Calu3 (cell line): ENCODE data around the gene MCAM. TPM values are rescaled to one million over a fixed set of nuclear protein-coding genes. Genes with fewer than 3 reads are reported as not detected.

Experiments used
- BruUV-seq: library from RNA; stranded (reverse); fragments of 400-500 nt; replicated peaks from 2 replicates; lab custom pipeline; 2021; lab: Mats Ljungman, UMichigan
- CTCF ChIA-PET: fragments of 300-600 bp; sonication (Branson Sonifier 250); formaldehyde crosslinking; loops from one replicate; lab custom pipeline; 2022; ENCODE audit warnings: antibody characterized with exemption; lab: Charles Lee
- DNase-seq: peaks from one replicate; pipeline ENCODE4 v3.0.0; 2022
- H3K27ac Mint-ChIP-seq: one replicate; pipeline ENCODE4 v1.8.0; 2022; ENCODE audit warnings: mixed read lengths; ENCODE audit not compliant: unreplicated experiment
- H3K27me3 Mint-ChIP-seq: one replicate; pipeline ENCODE4 v1.8.0; 2022; ENCODE audit warnings: mixed read lengths; ENCODE audit not compliant: unreplicated experiment
- H3K36me3 Mint-ChIP-seq: one replicate; pipeline ENCODE4 v1.8.0; 2022; ENCODE audit warnings: mild to moderate bottlenecking, moderate library complexity, mixed read lengths; ENCODE audit not compliant: insufficient read depth, unreplicated experiment
- H3K4me1 Mint-ChIP-seq: one replicate; pipeline ENCODE4 v1.8.0; 2022; ENCODE audit warnings: mild to moderate bottlenecking, low read depth, mixed read lengths; ENCODE audit not compliant: unreplicated experiment
- H3K4me3 Mint-ChIP-seq: one replicate; pipeline ENCODE4 v1.8.0; 2022; ENCODE audit warnings: mild to moderate bottlenecking, low read depth, moderate library complexity, mixed read lengths; ENCODE audit not compliant: unreplicated experiment
- H3K9me3 Mint-ChIP-seq: one replicate; pipeline ENCODE4 v1.8.0; 2022; ENCODE audit warnings: low read depth, mixed read lengths; ENCODE audit not compliant: unreplicated experiment
- CTCF ChIP-seq: fragments of 200-600 bp; IDR thresholded peaks from one replicate; pipeline ENCODE4 v1.8.0; 2022; ENCODE audit warnings: antibody characterized with exemption; ENCODE audit not compliant: unreplicated experiment
- intact Hi-C: fragments of 100-400 bp; cut with micrococcal nuclease; formaldehyde crosslinking; loops from one replicate; pipeline ENCODE4 v1.10.0; 2022; ENCODE audit not compliant: unreplicated experiment
- total RNA-seq: library from RNA; stranded (reverse); gene quantifications from 2 replicates; pipeline ENCODE4 v1.2.3, GENCODE V29; 2022

The MCAM gene
- total RNA-seq, 1 experiment from 2014 or later: 25.1 TPM

GRCh38 chr11:119359365-119360214 lies 42.7 kb upstream of the MCAM start:
- Mint-ChIP-seq H3K4me3 (no peak overlapping the region), H3K36me3 (no peaks in the 10 kb centered on the region), H3K27ac (no peak overlapping the region), H3K27me3 (peaks cover 7% of the 10 kb centered on the region), H3K4me1 (peaks cover 9% of the 10 kb centered on the region), H3K9me3 (no peaks in the 10 kb centered on the region)
- CTCF ChIA-PET: no interaction called here
- TF ChIP-seq CTCF: no peak
- no TSS peak for BruUV-seq
- no peak for DNase-seq
- intact Hi-C loops: no loop called here

DNA sequence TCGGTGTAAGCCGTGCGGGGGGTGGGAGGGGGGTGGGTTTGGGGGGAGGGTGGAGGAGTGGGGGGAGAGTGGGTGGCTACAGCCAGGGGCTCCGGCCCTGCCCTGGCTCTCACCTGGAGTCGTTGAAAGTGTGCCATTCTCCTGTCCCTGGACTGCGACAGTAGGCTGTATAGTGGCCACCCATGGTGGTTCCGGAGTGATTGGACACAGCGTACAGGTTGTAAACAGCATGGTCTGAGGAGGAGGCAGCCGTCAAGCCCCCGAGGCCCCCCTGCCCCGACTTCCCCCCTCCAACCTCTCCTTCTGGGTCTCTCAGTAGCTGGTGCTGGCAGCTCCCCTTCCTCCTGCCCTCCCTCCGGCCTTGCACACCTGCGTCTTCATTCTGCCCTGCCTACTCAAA lies 40.1 kb upstream of the MCAM start:
- H3K4me1 Mint-ChIP-seq: peaks cover 17% of the 10 kb centered on the region
- no peak for TF ChIP-seq CTCF

GRCh38 chr11:119356349-119357031 lies 39.6 kb upstream of the MCAM start:
- TF ChIP-seq CTCF: no peak
- no TSS peak for BruUV-seq
- Mint-ChIP-seq H3K9me3 (no peaks in the 10 kb centered on the region), H3K4me1 (peaks cover 17% of the 10 kb centered on the region), H3K36me3 (no peaks in the 10 kb centered on the region), H3K27me3 (peaks cover 18% of the 10 kb centered on the region), H3K27ac (no peak overlapping the region), H3K4me3 (no peak overlapping the region)
- intact Hi-C loops: no loop called here
- no peak for DNase-seq
- CTCF ChIA-PET: no interaction called here

More for the DNA sequence above, 40.1 kb upstream of the MCAM start:
- intact Hi-C loops: no loop called here
- Mint-ChIP-seq H3K36me3 (no peaks in the 10 kb centered on the region), H3K9me3 (no peaks in the 10 kb centered on the region), H3K27ac (no peak overlapping the region), H3K27me3 (peaks cover 13% of the 10 kb centered on the region), H3K4me3 (no peak overlapping the region)
- DNase-seq: no peak
- CTCF ChIA-PET: no interaction called here
- no TSS peak for BruUV-seq

DNA sequence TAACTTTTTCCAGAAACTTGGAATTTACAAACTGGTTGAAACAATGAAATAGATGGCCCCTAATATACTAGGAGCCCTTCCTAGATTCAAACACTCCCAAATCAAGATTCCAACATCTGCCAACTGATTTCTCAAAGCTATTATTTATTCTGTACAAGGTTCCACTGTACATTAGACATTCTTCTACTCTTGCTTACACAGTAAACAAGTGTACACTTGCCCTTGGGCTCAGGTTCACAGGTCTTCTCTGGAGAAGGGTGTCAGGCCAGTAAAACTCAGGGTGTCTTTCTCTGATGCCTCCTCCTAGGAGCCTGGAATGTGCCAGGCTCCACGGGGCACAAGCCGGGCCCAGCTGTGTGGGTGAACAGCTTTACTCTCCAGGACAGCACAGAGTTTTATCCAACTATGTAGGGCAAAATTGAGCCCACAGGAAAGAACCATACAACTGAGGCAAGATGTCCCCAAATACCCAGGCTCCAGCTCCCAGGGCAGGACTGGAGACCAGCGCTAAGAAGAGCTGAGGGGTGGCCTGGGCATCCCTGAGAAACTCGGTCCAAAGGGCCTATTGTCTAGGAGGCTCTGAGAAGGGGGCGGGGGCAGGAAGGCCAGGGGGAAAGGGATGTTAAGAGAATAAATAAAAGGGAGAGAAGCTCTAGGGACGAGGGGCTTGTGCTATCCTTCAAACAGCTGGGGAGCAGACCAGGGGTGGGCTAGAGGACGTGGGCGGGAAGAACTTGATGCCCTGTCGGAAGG lies 38.3 kb upstream of the MCAM start:
- H3K4me1 Mint-ChIP-seq: peaks cover 8% of the 10 kb centered on the region
- CTCF ChIA-PET: interaction anchor here (1.0 kb wide), 1 partner anchor 26 kb away, joined by 3 read pairs; the partner anchor contains the start of gene USP2

More for the DNA sequence above, 38.3 kb upstream of the MCAM start:
- no peak for TF ChIP-seq CTCF
- no peak overlapping the region for H3K27ac Mint-ChIP-seq
- intact Hi-C loops: no loop called here
- H3K9me3 Mint-ChIP-seq: no peaks in the 10 kb centered on the region
- no peak for DNase-seq
- H3K4me3 Mint-ChIP-seq: no peak overlapping the region
- BruUV-seq: no TSS peak
- H3K27me3 Mint-ChIP-seq: peaks cover 31% of the 10 kb centered on the region
- H3K36me3 Mint-ChIP-seq: no peaks in the 10 kb centered on the region
